NCI-H1436 treated with DMSO at 0.1 percent for 48 hours (cell line): ENCODE results near the gene EDIL3.

Experiments
- DNase-seq: peaks from one replicate; lab custom pipeline; 2025; lab: John Stamatoyannopoulos, UW

Gene EDIL3

DNA sequence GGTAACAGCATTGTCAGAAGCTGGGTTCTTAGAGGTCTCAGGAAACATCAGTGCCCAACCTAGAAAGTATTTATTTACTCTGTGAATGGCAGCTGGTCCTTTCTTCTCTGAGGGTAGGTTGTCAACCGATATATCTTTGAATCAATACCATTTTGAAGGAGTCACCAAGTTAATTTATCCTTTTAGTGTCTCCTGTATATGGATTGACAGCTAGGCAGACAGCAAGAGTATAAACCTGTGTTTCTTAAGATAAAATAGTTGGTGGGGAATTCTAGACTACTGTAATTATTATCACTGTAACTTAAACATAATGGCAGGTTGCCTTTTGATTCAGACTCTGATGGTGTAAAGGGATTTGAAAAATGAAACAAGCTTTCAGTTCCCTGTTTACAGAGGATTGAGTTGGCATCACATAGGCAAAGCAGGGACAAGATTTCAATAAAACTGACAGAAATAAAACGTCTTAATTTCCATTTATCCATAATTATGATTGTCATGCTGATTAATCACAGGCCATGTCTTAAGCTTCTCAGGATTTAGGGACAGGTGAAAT is 473.2 kb downstream of the EDIL3 start:
- DNase-seq, result no peak

DNA sequence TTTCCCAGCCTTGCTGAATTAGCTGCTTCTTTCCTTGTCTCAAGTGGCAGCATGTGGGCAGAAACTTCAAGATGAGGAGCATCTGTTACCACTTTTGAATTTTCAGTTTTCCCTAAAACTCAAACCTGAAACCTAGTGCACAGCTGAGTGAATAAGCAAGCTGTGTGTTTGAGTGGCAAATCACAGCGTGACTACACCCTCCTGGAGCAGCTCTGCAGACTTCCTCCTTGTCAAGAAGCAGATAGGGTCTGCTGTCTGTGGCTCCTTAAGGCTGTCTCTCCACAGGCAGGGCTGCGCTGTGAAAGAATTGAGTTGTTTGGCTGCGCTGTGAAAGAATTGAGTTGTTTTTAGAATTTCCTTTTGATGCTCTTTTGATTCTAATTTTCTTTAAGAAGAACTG is 484.4 kb downstream of the EDIL3 start:
- no peak for DNase-seq

DNA sequence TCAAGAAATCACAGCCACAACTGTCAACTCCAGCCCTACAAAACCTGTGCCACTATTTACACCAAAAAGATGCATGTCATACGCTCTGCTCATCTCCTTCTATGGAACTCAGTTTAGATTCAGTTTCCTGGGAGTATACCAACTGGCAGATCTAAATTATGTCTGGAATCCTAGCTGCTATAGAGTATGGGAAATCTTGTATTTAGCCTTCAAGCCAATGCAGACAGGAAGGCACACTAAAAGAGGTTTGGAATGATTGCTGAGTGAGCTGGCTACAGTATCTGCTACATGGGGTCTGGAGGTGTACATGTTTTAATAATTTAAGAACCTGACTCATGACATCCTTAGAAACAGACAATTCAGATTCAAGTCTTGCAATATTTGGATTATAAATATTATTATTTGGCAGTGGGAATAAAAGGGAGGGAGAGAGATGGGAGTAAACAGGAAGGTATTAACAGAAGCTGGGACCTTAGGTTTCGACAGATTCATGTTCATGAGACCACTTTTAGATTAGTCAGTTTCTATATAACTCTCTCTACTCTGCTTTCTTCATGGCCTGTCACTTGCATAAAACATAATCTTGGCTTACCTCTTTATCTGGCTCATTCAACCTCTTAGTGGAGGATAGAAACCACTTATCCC is 485.2 kb downstream of the EDIL3 start:
- no peak for DNase-seq

DNA sequence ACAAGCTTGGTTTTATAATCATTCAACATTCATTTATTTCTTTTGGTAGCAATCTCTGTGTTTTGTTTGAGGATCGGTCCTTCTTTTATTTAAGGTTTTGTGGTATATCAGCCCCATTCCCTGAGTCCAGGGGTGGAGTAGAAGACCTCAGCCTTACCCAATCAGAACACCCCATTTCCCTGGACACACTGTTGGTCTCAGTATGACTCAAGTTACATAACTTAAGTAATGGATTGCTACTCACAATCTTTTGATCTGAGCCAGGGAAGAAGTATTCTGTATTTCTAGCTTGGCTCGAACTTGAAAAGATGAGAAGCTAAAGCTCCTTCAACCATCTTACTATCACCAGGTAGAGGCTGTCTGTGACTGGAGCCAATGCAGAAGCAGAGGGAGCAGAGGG is 488.8 kb downstream of the EDIL3 start:
- DNase-seq, result no peak

DNA sequence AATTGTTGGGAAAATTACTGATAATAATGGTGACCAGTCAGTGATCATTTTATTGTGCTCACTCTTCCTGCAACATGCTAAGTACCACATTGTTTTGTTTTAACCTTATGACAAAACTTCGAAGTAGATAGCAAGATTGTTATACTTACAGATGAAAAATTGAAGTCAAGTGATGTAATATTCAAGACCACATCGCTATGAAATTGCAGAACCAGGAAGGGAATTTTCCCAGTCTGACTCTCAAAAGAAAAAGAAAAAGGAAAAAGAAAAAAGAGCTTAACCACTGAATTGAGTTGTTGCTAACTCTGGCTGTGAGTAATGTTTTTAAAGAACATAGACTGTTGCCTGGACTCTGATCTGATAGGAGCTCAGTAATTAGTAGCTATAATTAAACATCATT is 493.4 kb downstream of the EDIL3 start:
- no peak for DNase-seq
